GM21528 (cell line): ENCODE data around the gene C1QC.

Experiments used
- ATAC-seq: cut with Tn5 transposase; IDR thresholded peaks from one replicate; pipeline ENCODE4 v1.9.1; 2021; ENCODE audit warnings: mild to moderate bottlenecking, moderate library complexity; ENCODE audit not compliant: unreplicated experiment, low FRiP score

The C1QC gene

DNA sequence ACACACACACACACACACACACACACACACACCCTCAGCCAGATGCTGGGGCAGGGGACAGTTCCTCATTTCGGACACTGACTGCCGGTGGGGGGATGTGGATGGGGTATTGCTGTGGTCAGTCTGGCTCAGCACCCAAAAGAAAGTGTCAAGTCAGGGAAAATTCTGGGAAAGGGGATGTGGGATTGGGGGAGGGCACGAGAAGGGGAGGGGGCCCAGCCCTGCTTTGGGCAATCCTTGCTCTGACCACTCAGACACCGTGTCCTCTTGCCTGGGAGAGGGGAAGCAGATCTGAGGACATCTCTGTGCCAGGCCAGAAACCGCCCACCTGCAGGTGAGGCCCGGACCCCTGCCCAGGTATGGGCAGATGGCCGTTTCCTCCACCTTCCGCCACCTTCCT lies at the start of gene C1QC:
Gene C1QC (plus strand): TSS at position 253 of the 400 bp plus-strand sequence. CDS start 391 bp downstream, outside the sequence.
- no peak for ATAC-seq

DNA sequence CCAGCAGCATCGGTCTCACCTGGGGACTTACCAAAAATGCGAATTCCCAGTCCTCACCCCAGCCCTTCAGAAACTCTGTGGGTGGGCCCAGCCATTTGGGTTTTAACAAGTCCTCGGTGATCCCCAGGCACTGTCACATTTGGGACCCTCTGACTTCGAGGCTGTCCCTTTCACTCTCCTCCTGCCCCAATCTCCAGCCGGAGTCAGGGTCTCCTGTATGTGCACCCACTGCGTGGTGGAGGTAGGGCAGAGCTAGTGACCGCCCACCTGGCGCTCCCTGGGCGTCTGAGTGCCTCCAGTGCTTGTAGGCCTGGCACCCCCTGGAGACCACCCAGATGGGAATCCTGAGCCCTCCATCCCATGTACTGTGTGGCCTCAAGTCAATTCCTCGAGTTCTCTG lies 49.0 kb upstream of the C1QC start:
- no peak for ATAC-seq

DNA sequence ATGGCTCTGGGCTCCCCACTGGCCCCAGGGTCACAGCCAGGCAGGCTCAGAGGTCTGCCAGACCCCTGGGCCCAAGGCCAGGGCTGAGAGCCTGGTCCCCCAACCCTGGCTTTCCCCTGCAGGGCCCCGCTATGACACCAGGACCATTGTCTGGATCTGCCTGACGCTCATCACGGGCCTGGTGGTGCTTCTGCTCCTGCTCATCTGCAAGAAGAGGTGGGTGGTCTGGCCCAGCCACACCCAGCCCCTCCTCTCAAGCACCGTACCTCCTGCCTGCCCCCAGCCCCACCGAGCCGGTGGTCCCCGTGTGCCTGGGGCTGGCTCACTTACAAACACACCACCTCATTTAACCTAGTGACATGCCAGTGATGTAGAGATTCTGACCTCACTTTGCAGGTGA lies 48.3 kb upstream of the C1QC start:
- no peak for ATAC-seq

DNA sequence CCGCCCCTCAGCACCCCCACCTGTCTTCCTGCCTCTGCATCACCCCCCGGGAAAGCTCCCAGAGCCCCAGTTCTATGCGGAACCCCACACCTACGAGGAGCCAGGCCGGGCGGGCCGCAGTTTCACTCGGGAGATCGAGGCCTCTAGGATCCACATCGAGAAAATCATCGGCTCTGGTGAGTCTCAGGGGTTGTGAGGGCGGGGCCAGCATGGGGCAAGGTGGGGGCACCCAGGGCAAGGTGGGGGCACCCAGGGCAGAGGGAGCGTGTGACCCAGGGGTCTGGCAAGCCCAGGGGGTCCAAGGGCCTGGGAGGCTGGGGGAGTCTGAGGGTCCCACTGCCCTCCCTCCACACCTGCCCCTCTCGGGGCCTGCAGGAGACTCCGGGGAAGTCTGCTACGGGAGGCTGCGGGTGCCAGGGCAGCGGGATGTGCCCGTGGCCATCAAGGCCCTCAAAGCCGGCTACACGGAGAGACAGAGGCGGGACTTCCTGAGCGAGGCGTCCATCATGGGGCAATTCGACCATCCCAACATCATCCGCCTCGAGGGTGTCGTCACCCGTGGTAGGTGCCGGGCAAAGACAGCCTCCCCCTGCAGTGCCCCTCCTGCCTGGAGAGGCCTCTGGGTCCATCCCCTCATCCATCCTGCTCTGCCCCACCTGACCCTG lies 46.0 kb upstream of the C1QC start:
- no peak for ATAC-seq

DNA sequence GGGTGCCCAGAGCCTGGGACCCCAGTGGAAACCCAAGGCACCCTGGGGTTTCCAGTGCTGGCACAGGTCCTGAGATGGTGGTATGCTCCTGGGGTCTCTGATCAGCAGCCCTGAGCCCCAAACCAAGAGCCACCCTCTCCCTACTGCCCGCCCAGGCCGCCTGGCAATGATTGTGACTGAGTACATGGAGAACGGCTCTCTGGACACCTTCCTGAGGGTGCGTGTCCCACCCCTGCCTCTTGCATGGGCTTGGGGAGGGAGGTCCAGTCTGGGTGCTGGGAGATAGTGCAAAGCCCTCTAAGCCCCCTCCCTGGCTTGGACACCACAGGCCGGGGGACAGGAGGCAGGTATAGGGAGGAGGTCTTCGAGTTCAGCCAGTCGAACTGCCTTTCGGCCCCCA lies 45.4 kb upstream of the C1QC start:
- no peak for ATAC-seq

DNA sequence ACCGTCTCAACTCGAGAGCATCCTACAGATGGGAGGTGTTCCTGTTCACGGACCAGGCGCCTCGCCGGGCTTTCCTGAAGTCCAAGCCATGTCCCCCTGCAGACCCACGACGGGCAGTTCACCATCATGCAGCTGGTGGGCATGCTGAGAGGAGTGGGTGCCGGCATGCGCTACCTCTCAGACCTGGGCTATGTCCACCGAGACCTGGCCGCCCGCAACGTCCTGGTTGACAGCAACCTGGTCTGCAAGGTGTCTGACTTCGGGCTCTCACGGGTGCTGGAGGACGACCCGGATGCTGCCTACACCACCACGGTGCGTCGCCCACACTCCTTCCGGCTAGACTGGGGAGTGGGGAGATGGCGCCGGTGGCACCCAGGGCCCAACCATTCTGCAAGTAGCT lies 44.7 kb upstream of the C1QC start:
- no peak for ATAC-seq

DNA sequence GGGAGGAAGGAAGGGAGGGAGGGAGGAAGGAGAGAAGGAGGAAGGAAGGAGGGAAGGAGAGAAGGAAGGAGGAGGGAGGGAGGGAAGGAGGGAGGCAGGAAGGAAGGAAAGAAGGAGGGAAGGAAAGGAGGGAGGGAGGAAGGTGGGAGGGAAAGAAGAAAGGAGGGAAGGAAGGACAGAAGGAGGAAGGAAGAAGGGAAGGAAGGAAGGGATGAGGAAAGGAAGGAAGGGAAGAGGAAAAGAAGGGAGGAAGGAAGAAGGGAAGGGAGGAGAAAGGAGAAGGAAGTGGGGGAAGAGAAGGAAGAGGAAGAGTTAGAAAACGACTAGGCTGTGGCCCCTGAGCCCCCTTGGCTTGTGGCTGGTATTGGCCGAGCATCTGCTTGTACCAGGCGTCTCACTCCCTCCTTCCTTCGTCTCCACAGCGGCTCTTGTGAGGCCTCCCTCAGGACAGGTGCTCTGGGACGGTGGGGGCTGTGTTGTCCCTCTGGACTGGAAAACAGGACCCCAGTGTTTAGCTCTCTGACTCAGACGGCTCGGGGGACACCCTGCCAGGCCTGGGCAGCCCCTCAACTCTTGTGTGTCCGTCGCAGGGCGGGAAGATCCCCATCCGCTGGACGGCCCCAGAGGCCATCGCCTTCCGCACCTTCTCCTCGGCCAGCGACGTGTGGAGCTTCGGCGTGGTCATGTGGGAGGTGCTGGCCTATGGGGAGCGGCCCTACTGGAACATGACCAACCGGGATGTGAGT lies 43.2 kb upstream of the C1QC start:
- ATAC-seq = no peak

DNA sequence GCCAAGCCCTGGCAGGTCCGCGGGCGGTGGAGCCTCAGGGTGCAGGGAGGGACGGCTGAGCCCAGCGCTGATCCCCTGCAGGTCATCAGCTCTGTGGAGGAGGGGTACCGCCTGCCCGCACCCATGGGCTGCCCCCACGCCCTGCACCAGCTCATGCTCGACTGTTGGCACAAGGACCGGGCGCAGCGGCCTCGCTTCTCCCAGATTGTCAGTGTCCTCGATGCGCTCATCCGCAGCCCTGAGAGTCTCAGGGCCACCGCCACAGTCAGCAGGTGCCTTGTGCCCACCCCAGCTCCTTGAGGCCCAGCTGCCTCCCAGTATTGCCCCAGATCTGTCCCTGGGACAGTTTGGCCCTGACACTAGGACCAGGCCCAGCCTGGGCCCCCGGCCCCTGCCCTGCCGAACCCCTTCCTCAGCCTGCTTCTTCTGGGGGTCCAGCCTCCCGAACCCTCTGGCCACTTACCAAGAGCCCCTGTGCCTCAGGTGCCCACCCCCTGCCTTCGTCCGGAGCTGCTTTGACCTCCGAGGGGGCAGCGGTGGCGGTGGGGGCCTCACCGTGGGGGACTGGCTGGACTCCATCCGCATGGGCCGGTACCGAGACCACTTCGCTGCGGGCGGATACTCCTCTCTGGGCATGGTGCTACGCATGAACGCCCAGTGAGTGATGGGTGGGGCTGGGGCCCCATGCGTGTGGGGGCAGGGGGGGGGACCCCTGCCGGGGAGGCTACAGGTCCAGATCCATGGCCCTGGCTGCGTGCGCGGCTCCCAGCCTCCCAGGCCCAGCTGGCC lies 42.4 kb upstream of the C1QC start:
- ATAC-seq = no peak

DNA sequence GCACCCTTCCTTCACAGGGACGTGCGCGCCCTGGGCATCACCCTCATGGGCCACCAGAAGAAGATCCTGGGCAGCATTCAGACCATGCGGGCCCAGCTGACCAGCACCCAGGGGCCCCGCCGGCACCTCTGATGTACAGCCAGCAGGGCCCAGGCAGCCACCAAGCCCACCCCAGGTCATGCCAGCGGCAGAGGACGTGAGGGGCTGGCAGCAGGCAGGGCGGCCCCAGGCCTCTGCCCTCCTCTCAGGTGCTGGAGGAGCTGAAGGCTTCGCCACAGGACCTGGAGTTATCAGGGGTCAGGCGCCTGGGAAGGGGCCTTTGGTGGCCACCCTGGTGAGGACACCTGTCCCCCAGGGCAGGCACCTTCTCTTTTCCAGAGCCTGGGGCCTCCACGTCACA lies 41.8 kb upstream of the C1QC start:
- ATAC-seq = no peak

DNA sequence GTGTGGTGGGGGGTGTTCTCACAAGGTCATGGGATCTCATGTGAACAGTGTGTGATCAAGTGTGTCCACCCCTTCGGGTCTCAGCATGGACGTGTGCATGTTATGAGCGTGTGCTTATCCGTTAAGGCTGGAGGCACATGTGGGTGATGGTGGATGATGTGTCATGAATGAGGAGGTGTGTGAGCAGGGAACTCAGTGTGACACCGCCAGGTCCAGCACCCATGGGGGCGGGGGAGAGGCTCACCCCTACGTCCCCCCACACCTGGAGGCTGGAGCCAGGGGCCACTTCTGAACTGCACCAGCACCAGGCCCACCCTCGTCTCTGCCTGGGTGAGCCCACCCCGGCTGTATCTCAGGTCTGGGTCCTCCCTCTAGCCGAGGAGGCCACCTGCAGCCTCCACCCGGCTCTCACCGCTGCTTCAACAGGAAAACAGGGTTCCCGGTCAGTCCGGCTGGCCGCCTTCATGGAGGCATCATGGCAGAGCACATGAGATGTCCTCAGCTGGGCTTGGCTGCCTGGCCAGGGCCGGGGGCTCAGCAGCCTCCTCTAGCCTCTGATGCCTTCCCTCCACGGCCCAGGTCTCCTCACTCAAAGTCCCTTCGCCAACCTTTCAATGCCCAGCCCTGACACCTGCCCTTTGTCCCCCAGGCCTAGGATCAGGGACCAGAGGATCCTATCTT lies 41.2 kb upstream of the C1QC start:
- no peak for ATAC-seq

DNA sequence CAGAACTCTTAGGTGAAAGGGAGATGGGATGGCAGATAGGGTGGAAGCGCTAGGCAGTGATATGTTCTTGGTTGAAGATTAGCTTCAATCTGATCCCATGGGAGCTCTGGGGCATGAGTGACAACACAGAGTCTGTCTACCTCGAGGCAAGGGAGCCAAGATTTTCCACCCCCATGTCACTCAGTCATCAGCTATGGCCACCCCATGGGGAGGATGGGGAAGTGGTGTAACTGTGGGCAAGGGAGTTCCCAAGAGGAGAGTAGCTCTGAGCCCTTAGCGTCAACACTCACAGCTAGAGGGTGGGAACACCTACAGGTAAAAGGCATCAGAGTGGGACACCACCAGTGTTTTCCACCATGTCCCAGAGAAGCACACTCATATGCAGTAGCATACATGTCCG lies 37.3 kb upstream of the C1QC start:
- no peak for ATAC-seq

DNA sequence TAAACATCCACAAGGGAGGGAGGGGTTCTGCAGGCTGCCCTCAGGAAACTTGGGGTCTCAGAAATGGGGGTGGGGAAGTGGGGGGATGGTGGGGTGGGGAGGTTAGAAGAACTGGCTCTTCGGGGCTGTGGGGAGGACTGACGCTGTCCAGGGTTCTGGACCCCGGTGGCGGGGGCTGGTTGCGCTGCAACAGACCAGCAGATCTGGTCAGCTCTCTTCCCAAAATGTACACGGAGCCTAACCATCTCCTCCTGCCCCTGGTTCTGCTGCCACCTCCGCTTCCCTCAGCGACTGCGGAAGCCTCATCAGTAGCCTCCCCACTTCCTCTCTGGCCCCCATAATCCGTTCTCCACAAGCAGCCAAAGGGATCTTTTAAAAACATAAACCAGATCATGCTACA lies 36.3 kb upstream of the C1QC start:
- ATAC-seq = no peak

DNA sequence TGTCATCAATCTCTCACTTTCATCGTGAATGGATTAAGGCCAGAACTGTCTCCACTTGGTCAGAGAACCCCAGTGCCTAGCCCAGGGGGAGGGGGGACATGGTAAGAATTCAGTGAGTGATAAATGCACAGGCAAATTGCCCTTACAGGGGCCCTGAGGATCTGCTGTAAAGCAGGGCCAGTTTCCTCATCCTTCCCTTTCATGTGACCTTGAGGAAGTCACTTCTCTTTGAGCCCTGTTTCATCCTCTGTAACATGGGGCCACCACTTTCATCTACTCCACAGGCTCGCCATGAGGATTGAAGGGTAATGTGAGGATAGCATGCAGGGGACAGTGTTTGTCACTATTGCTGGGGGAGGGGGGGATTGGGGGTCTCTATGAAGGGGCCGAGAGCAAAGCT lies 35.1 kb upstream of the C1QC start:
- ATAC-seq = no peak

DNA sequence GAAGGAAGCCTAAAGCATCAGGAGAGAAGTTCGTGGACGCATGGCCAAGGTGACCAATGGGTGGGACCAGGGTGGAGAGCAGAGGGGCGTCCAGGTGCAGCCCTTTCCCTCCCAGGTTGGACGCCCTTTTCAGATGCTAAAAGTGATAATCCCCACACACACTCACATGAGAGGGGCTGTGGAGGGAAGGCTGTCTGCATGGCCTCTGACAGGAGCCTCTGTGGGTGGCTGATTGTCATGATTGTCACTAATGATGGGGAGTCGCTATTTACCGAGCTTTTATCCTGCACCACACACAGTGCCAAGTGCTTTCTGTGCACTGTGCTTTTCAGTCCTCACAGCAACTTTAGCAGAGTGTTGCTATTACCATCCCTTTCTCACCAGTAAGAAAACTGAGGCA lies 34.1 kb upstream of the C1QC start:
- ATAC-seq = no peak

DNA sequence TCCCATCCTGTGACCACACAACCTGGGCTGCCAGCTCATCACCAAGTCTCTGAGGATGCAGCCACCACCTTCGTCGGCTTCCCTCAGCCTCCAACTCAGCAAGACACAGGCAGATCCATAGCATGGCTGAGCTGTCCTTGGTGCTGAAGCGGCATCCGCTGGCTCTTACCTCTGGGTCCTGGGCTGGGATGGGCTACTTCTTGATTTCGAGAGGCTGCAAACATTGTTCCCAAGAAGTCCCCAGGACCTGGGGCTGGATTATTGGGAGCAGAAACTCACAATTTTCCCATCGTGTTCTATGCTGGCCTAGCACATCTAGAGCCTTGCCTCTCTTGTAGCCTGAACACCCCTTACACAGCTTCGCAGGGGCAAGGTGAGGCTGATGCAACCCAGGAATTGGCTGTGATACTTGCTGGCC lies 31.9 kb upstream of the C1QC start:
- ATAC-seq = no peak

DNA sequence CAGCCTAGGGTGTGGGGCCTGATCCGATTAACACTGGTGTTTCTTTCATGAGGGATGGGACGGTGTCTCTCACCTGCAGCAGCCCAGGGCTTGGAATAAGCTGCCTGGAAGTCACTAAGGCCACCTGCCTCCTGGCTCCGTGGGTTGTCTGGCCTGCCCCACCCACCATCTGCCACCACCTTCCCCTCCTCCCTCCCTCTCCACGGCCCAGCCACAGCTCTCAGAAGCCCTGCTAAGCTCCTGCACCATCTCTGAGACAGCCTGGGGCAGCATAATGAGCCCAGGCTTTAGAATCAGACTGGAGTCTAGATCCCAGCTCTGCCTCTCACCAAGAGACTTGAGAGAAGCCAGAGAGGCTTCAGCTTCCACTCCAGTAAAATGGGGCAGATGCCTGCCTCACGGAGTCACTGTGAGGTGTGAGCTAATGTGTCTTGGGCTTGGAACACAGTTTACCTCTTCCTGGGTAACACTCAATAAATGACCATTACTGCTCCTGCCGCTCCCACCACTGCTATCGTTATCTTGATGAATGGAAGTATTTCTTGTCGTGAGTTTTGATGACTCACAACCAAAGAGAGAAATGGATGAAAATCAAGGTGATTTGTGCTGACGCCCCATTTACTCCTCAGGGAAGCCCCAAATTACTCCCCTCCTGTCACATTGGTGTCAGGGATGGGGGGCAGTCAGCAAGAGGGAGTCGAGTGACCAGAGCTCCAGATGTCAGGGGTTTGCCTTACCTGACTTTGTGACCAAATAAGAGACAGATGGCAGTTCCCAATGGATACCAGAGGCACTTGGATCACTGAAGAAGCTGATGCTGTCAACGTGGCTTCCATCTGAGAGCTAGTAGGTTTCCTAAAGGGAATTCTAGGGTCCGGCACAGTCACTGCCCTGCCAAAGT lies 30.5 kb upstream of the C1QC start:
- ATAC-seq = no peak

DNA sequence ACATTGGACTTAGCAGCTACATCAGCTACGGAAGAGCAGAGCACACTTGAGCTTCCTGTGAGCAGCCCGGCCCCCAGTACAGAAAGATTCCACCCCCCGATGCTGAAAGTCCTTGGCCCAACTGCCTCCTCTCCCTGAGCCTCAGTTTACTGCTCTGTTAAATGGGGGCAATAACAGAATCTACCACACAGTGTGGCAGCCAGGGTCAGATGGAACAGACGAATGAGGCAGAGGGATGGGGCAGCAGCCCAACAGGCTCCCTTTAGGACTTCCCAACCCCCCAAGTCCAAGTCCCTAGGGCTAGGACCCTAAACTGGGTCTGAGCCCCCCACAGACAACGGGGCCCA lies 29.9 kb upstream of the C1QC start:
- ATAC-seq = no peak

DNA sequence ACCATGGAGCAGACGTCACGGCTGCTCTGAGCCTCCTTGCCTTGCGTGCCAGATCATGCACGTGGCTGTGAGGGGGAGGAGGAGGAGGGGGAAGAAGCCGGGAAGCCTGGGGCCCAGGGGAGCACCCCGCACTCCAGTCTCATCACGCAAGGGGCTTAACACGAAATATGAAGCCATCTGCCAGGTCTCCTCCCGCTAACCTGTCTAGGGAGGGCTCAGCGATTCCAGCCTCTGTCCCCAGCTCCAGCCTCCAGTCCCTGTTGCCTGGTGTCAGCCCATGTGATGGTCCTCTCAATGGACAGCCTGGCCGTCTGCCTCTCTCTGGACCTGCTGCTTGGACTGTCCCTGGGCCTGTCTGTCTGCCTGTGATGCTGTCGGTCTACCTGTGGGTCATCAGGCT lies 29.5 kb upstream of the C1QC start:
- no peak for ATAC-seq

DNA sequence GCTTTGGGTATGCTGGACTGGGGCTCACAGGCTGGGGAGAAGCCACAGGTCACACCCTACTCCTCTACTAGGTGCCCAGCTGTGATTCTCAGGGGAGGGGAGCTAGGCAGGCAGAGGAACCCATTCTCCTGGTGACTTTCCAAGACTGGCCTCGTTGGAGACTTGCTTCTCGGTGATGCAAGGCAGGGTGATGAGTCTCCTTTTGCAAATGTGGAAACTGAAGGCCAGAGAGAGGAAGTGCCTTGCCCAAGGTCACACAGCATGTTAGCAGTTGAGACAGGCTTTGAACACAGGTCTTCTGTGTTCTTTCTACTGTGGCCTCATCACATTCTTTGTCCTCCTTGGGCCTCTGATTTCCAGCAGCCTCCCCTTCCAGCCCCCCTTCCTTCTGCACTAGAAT lies 27.5 kb upstream of the C1QC start:
- ATAC-seq = no peak

DNA sequence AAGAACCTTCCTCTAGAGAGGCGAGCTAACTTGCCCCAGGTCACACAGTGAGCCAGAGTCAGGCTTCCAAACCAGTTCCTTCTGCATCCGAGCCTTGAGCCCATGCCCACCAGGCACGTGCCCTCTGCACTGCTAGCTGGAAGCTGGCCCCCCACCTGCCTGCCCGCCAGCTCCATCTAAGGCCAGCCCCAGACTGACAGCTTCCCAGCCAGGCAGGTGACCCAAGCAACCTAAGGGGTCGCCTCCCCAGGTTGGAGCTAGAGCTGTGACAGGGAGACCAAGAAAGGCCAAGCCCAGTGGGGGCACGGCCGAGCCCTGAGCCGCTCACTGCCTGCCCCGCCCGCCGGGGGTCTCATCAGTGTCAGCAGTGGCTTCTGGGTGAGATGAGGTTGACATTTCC lies 26.9 kb upstream of the C1QC start:
- no peak for ATAC-seq
